ENCODE measurements around the gene MRO. TPM values are rescaled to one million over a fixed set of nuclear protein-coding genes. Genes with fewer than 3 reads are reported as not detected.

Gene MRO
- total RNA-seq, 1 donor: under 0.01 TPM

- no peak for DNase-seq (ENCODE audit: low read depth)
- H3K4me3 ChIP-seq (ENCODE audit: low read depth, low read length): no peak overlapping the region
- TF ChIP-seq CTCF (IDR thresholded peaks at IDR 0.05; ENCODE audit: insufficient read depth, low read depth, low read length): no peak
Observed at GRCh38 chr18:50775207-50775606, 44.6 kb downstream of the MRO start.

DNA sequence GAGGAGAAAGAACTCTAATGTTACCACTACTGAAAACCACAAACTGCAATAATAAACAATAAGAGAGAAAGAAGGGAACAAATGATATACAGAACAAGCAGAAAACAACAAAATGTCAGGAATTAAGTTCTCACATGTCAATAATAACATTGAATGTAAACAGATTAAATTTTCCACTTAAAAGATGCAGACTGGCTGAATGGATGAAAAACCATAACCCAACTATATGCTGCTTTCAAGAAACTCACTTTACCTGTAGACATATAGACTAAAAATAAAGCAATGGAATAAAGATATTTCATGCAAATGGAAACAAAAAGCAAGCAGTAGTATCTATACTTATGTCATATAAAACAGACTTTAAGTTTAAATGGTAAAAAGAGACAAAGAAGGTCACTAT is 50.4 kb downstream of the MRO start:
- DNase-seq (ENCODE audit: low read depth): no peak
- no peak for TF ChIP-seq CTCF (IDR thresholded peaks at IDR 0.05; ENCODE audit: insufficient read depth, low read depth, low read length)
- H3K4me3 ChIP-seq (ENCODE audit: low read depth, low read length): no peak overlapping the region

- H3K4me3 ChIP-seq (ENCODE audit: low read depth, low read length): no peak overlapping the region
- DNase-seq (ENCODE audit: low read depth): no peak
- TF ChIP-seq CTCF (IDR thresholded peaks at IDR 0.05; ENCODE audit: insufficient read depth, low read depth, low read length): no peak
Observed at GRCh38 chr18:50757358-50757757, 62.5 kb downstream of the MRO start.

GRCh38 chr18:50754297-50754696 is 65.5 kb downstream of the MRO start:
- no peak overlapping the region for H3K4me3 ChIP-seq (ENCODE audit: low read depth, low read length)
- TF ChIP-seq CTCF (IDR thresholded peaks at IDR 0.05; ENCODE audit: insufficient read depth, low read depth, low read length): no peak
- DNase-seq (ENCODE audit: low read depth): no peak

DNA sequence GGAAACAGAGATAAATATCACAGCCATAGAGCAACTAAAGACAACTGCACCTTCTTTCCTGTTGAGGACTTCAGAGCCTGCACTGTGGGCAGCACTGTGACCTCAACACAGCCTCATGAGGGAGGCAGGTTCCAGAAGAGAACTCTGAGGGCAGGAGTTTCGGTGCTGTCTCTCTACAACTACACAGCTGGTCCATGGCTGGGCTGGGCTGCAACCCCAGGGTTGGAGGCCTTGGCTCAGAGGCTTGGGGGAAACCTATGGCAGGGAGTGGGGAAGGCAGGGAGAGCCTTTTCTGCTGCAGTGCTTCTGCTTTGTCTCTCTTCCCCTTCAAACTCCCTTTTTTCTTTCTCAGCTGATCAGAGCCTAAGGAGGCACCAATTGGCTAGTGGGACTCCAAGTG is 66.5 kb downstream of the MRO start:
- no peak for TF ChIP-seq CTCF (IDR thresholded peaks at IDR 0.05; ENCODE audit: insufficient read depth, low read depth, low read length)
- H3K4me3 ChIP-seq (ENCODE audit: low read depth, low read length): no peak overlapping the region
- DNase-seq (ENCODE audit: low read depth): no peak

DNA sequence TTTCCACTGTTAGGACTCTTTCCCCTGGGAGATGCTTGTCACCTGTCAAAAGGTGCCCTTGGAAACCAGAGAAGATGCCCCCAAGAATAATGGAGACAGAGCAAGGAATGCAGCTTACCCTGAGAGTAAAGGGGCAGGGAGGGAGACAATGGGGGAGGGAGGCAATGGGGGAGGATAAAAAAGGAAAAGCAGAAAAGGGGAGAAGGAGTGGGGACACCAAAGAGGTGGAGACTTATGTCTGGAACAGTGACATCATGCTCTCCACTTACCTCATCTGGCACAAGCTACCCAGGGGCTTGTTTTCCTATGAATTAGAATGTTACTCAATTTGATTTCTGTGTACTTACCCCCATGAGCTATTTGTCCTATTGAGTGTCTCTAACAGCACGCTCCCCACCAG is 67.9 kb downstream of the MRO start:
- no peak for TF ChIP-seq CTCF (IDR thresholded peaks at IDR 0.05; ENCODE audit: insufficient read depth, low read depth, low read length)
- DNase-seq (ENCODE audit: low read depth): no peak

DNA sequence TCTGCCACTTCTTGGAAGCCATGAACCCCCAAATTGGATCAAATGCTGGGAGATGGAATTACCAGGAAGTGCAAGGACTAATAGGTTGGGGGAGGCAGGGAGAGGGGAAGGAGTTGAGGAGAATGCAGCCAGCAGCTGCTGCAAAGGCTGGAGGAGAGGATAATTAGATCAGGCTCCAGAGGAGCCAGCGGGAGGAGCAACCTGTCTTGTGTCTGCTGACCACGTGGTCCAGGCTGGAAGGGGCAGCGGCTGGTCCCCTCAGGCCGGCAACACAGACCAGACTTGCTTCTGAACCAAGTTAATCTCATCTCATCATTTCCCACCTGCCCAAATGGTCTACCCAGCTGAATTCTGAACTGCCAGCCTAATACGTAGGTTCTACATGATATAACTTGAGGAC is 68.3 kb downstream of the MRO start:
- DNase-seq (ENCODE audit: low read depth): no peak
- no peak for TF ChIP-seq CTCF (IDR thresholded peaks at IDR 0.05; ENCODE audit: insufficient read depth, low read depth, low read length)
- H3K4me3 ChIP-seq (ENCODE audit: low read depth, low read length): no peak overlapping the region

More for the DNA sequence above, 67.9 kb downstream of the MRO start:
- H3K4me3 ChIP-seq (ENCODE audit: low read depth, low read length): no peak overlapping the region

Measured in fibroblast of villous mesenchyme (primary cell).